Measurements from ENCODE around the gene LMX1A. TPM values are rescaled to one million over a fixed set of nuclear protein-coding genes. Genes with fewer than 3 reads are reported as not detected.
A peak's percentile ranks its signal among the peaks of the same experiment; 100 is the strongest.

Gene LMX1A
- total RNA-seq, 1 experiment from 2014 or later, result not detected

DNA sequence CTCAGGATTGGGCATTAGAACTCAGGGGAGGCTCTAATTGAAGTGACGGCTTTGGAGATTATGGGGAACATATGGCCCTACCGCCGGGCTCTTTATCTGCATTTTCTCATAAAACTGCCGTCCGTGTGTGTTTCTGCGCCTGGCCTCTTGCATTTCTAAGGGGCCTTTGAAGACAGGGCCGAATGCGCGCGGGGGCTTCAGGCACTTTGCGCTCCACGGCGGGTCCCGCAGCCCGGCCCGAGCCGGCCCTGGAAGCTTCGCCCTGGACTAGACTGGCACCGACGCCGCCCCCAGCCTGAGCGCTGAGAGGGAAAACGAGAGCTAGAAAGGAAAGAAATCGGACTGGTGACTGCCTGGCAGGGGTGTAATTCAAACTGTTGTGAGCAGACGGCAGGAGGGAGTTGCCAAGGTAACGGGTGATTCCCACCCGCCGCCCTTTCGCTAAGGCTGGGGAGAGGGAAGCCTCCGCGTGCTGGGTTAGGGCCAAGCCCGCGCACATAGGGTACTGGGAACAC is 120.7 kb downstream of the LMX1A start:
- DNase-seq (ENCODE audit: unreplicated experiment), result no peak
- TF ChIP-seq, protein P1, sequence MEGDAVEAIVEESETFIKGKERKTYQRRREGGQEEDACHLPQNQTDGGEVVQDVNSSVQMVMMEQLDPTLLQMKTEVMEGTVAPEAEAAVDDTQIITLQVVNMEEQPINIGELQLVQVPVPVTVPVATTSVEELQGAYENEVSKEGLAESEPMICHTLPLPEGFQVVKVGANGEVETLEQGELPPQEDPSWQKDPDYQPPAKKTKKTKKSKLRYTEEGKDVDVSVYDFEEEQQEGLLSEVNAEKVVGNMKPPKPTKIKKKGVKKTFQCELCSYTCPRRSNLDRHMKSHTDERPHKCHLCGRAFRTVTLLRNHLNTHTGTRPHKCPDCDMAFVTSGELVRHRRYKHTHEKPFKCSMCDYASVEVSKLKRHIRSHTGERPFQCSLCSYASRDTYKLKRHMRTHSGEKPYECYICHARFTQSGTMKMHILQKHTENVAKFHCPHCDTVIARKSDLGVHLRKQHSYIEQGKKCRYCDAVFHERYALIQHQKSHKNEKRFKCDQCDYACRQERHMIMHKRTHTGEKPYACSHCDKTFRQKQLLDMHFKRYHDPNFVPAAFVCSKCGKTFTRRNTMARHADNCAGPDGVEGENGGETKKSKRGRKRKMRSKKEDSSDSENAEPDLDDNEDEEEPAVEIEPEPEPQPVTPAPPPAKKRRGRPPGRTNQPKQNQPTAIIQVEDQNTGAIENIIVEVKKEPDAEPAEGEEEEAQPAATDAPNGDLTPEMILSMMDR (IDR thresholded peaks at IDR 0.05; ENCODE audit: unreplicated experiment), result no peak
- Mint-ChIP-seq H3K27ac (ENCODE audit: low read depth, unreplicated experiment) (no peak overlapping the region), H3K4me3 (ENCODE audit: unreplicated experiment) (no peak overlapping the region), H3K36me3 (ENCODE audit: insufficient read depth, unreplicated experiment) (no peaks in the 10 kb centered on the region), H3K27me3 (ENCODE audit: insufficient read depth, unreplicated experiment) (peaks cover 68% of the 10 kb centered on the region), H3K4me1 (ENCODE audit: insufficient read depth, unreplicated experiment) (no peaks in the 10 kb centered on the region), H3K9me3 (ENCODE audit: unreplicated experiment) (no peaks in the 10 kb centered on the region)
- BruUV-seq (replicated peaks), result no TSS peak
- CTCF ChIA-PET, result no interaction called here
- POLR2A ChIA-PET, result no interaction called here
- intact Hi-C loops (cut with micrococcal nuclease), result no loop called here

- Mint-ChIP-seq H3K27me3 (ENCODE audit: insufficient read depth, unreplicated experiment) (peaks cover 64% of the 10 kb centered on the region), H3K9me3 (ENCODE audit: unreplicated experiment) (no peaks in the 10 kb centered on the region), H3K4me1 (ENCODE audit: insufficient read depth, unreplicated experiment) (no peaks in the 10 kb centered on the region), H3K36me3 (ENCODE audit: insufficient read depth, unreplicated experiment) (no peaks in the 10 kb centered on the region), H3K27ac (ENCODE audit: low read depth, unreplicated experiment) (no peak overlapping the region), H3K4me3 (ENCODE audit: unreplicated experiment) (no peak overlapping the region)
- no TSS peak for BruUV-seq (replicated peaks)
- TF ChIP-seq, protein P1 (IDR thresholded peaks at IDR 0.05; ENCODE audit: unreplicated experiment), result no peak
- POLR2A ChIA-PET, result no interaction called here
- intact Hi-C loops (cut with micrococcal nuclease), result no loop called here
- CTCF ChIA-PET, result interaction anchor here (1.0 to 1.2 kb wide), 2 partner anchors 22 to 23 kb away, joined by 3 to 5 read pairs; no protein-coding TSS in a partner anchor
- DNase-seq (ENCODE audit: unreplicated experiment), result no peak
Observed at GRCh38 chr1:165235155-165235776, 121.2 kb downstream of the LMX1A start.

GRCh38 chr1:165234149-165234548 is 122.4 kb downstream of the LMX1A start:
- POLR2A ChIA-PET, result no interaction called here
- CTCF ChIA-PET, result interaction anchor here (0.6 to 1.2 kb wide), 2 partner anchors 23 to 87 kb away, joined by 4 to 5 read pairs; no protein-coding TSS in a partner anchor
- Mint-ChIP-seq H3K4me3 (ENCODE audit: unreplicated experiment) (no peak overlapping the region), H3K36me3 (ENCODE audit: insufficient read depth, unreplicated experiment) (no peaks in the 10 kb centered on the region), H3K27me3 (ENCODE audit: insufficient read depth, unreplicated experiment) (peaks cover 62% of the 10 kb centered on the region), H3K9me3 (ENCODE audit: unreplicated experiment) (no peaks in the 10 kb centered on the region), H3K4me1 (ENCODE audit: insufficient read depth, unreplicated experiment) (no peaks in the 10 kb centered on the region), H3K27ac (ENCODE audit: low read depth, unreplicated experiment) (no peak overlapping the region)
- no TSS peak for BruUV-seq (replicated peaks)
- intact Hi-C loops (cut with micrococcal nuclease), result no loop called here
- DNase-seq (ENCODE audit: unreplicated experiment), result peak; percentile 51
- TF ChIP-seq, protein P1 (IDR thresholded peaks at IDR 0.05; ENCODE audit: unreplicated experiment), result no peak

GRCh38 chr1:165228676-165229075 is 127.8 kb downstream of the LMX1A start:
- BruUV-seq (replicated peaks), result no TSS peak
- Mint-ChIP-seq H3K36me3 (ENCODE audit: insufficient read depth, unreplicated experiment) (no peaks in the 10 kb centered on the region), H3K4me3 (ENCODE audit: unreplicated experiment) (no peak overlapping the region), H3K4me1 (ENCODE audit: insufficient read depth, unreplicated experiment) (no peaks in the 10 kb centered on the region), H3K27ac (ENCODE audit: low read depth, unreplicated experiment) (no peak overlapping the region), H3K27me3 (ENCODE audit: insufficient read depth, unreplicated experiment) (peaks cover 21% of the 10 kb centered on the region), H3K9me3 (ENCODE audit: unreplicated experiment) (no peaks in the 10 kb centered on the region)
- CTCF ChIA-PET, result interaction anchor here (0.5 to 4.6 kb wide), 11 partner anchors 9 to 1536 kb away, joined by 3 to 42 read pairs (median 4); no protein-coding TSS in a partner anchor
- TF ChIP-seq, protein P1 (IDR thresholded peaks at IDR 0.05; ENCODE audit: unreplicated experiment), result no peak
- POLR2A ChIA-PET, result no interaction called here
- peak; percentile 39 for DNase-seq (ENCODE audit: unreplicated experiment)
- intact Hi-C loops (cut with micrococcal nuclease), result no loop called here
